VCaP (cell line): ENCODE results near the gene AJAP1.

Experiments
- H3K27ac ChIP-seq: fragments of 450-650 bp; 2 replicates; pipeline ENCODE4 v1.5.1; 2017
- TF ChIP-seq, protein P1 (sequence below): fragments of 450-650 bp; conservative IDR thresholded peaks from 2 replicates; pipeline ENCODE4 v1.5.1; 2017; ENCODE audit warnings: mild to moderate bottlenecking, moderate library complexity

The AJAP1 gene

DNA sequence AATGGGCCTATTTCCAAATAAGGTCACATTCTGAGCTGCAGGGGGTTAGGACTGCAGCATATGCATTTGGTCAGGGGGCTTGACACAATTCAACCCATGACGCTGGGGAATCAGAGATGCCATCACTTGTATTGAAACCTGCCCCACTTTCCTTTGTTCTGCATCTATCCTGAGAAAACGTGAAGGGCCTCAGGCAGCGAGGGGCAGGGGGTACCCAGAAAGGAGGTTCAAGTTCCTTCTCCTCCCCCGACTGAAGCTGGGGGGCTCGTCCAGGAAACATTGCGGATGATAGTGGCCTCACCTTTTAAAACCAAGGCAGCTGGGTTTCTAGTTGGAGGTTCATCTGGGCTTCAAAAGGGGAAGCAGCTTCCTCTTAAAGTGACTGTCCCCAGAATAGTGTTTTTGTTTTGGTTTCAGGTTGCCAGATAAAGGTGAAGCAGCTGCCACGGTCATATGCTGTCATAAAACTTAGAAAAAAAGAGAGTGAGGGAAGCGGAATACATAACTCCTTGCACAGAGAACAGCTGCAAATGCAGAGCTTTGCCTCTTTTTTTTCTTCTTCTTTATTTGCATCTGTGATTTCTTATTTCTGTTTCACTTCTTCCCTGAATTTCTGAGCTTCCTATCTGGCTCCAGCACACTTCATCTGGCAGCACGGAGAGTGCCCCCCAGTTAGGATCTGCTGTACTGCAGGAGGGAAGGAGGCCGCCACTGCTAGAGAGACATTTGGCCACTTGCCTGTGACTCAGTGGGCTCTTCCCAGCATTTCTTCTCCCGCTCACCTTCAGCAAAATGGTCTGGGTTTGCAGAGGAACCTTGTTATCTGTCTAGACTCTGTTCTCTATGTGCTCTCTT is 142.0 kb downstream of the AJAP1 start:
- TF ChIP-seq, protein P1, sequence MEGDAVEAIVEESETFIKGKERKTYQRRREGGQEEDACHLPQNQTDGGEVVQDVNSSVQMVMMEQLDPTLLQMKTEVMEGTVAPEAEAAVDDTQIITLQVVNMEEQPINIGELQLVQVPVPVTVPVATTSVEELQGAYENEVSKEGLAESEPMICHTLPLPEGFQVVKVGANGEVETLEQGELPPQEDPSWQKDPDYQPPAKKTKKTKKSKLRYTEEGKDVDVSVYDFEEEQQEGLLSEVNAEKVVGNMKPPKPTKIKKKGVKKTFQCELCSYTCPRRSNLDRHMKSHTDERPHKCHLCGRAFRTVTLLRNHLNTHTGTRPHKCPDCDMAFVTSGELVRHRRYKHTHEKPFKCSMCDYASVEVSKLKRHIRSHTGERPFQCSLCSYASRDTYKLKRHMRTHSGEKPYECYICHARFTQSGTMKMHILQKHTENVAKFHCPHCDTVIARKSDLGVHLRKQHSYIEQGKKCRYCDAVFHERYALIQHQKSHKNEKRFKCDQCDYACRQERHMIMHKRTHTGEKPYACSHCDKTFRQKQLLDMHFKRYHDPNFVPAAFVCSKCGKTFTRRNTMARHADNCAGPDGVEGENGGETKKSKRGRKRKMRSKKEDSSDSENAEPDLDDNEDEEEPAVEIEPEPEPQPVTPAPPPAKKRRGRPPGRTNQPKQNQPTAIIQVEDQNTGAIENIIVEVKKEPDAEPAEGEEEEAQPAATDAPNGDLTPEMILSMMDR: no peak
- H3K27ac ChIP-seq: no peak overlapping the region

DNA sequence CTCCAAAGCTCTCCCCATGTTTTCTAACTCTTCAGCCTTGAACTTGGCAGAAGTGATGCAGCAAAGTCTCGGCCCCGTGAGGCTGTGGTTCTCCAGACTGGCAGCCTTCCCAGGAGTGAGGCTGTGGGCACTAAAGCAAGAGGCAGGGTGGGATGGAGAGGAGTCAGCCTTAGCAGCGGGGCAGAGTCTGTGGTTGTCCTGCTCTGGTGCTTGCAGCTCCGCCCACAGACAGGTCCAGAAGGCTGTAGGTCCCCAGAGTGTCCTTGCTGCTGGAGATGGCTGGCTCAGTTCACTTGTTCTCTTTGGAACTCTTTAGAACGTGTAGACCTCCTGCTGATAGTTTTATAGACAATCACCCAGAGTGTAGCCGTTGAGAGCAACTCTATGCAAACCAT is 142.6 kb downstream of the AJAP1 start:
- no peak overlapping the region for H3K27ac ChIP-seq
- TF ChIP-seq, protein P1: no peak

DNA sequence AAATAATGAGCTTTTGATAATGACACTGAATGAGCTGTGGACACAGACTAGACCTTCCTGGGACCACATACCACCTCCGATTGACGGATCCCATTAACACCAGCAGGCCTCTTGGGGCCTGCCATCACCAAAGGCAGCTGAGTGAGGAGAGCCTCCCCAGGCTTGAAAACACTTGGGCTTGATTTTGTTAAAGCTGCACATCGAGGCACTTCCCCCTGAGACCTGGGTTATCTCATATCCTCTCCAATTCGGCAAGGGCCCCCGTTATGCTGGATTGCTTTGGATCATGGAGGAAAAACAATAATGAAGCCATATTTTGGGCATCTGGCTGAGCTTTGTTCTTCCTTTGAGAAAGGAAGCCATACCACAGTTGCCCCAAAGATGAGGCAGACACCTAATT is 143.0 kb downstream of the AJAP1 start:
- no peak overlapping the region for H3K27ac ChIP-seq
- TF ChIP-seq, protein P1: no peak

DNA sequence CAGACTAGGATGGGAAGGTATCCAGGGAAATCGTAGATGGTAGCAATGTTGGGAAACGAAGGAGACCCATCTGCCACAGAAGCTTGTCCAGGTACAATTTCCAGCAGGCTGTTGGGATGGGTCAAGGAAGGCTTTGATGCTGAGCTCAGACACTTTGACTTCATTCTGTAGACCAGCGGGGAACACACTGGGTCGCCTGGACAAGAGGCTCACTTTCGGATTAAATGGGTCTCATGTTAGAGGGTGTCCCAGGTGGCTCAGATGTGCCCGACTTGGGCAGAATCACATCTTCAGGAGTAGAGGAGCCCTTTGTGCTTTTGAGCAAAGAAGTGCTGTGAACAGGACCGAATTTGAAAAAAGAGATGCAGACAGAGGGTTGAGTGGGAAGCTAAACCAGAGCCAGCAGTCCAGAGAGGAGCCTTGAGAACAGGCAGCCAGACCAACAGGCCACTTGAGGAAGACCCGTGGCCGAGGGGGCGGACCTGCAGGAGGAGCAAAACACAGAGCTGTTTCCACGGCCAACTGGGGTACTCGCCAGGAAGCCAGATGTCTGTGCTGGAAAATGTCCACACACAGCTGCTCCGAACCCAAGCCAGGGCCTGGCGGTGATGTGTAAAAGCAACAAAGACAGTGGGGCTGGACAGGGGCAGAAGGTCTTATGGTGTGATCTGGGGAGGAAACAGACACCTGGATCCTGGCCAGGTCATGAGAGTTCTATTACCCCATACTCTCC is 146.9 kb downstream of the AJAP1 start:
- H3K27ac ChIP-seq: no peak overlapping the region
- TF ChIP-seq, protein P1: no peak

DNA sequence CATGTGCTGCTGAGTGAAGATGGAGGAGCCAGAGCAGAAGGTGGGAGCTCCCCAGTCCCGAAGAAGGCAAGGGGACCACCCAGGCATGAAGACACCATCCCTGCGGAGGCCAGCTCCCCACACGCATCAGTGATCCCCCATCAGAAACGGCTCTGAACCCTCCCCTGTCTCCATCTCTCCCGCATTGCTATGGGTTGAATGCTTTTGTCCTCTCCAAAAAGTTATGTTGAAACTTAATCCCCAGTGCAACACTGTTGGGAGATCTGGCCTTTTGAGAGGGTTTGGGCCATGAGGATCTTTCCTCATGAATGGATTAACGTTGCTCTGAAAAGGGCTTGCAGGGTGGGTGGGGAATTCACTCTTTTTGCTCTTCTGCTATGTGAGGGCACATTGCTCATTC is 147.6 kb downstream of the AJAP1 start:
- H3K27ac ChIP-seq: no peak overlapping the region
- TF ChIP-seq, protein P1: no peak

DNA sequence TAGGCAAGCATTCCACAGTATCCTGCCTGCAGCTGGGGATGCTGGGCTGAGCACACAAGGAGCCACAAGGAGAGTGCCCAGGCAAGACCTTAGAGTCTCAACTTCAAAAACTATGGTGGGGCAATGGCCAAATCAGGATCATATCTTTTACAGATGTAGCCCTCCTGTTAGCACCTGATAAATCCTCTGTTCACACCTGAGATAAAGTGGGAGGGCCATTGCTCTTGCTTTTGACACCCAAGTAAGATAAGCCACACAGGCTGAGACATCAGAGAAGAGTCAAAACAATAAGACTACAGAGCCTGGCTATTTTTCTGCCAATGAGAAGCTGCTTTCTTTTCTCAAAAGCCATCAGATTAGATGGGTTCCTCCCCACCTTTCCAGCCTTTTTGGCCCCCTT is 148.9 kb downstream of the AJAP1 start:
- no peak overlapping the region for H3K27ac ChIP-seq
- TF ChIP-seq, protein P1: no peak

DNA sequence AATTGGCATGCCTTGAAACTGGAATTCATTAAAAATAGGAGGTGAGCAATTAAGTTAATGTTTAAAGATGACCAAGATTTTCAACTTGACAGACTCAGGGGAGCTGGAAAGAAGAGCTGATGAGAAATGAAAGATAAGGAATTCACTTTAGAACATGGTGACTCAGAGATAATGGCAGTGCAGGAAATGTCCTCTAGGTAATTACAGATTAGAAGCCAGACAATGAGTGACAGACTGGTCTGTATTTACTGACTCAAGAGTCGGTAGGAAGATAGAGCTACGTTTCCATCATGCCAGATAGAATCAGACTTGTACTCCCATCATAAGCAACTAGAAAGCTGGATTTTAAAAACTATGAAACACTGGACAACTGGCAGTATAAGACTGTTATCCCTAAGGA is 151.6 kb downstream of the AJAP1 start:
- H3K27ac ChIP-seq: no peak overlapping the region
- TF ChIP-seq, protein P1: no peak
